MM.1S (cell line): ENCODE results near the gene DRG1.

Source experiments
- DNase-seq: peaks from one replicate; pipeline ENCODE4 v3.0.0-alpha.2; 2015
- H2AFZ ChIP-seq: fragments of 300-600 bp; sonication (generic); 2 replicates; pipeline ENCODE4 v1.6.0; 2016; ENCODE audit warnings: antibody characterized with exemption, low read length
- H3F3A ChIP-seq: fragments of 300-600 bp; sonication (generic); 2 replicates; pipeline ENCODE4 v1.6.1; 2016; ENCODE audit warnings: mild to moderate bottlenecking, antibody characterized with exemption, low read length, moderate library complexity, mixed read lengths; ENCODE audit not compliant: insufficient read depth
- H3K27ac ChIP-seq: fragments of 300-600 bp; sonication (generic); 2 replicates; pipeline ENCODE4 v1.5.1; 2016; ENCODE audit warnings: mild to moderate bottlenecking, low read length
- H3K27me3 ChIP-seq: fragments of 300-600 bp; sonication (generic); replicated peaks from 2 replicates; pipeline ENCODE4 v1.6.0; 2016; ENCODE audit warnings: low read length; ENCODE audit not compliant: insufficient read depth
- H3K36me3 ChIP-seq: fragments of 300-600 bp; sonication (generic); replicated peaks from 2 replicates; pipeline ENCODE4 v1.6.1; 2016; ENCODE audit warnings: mild to moderate bottlenecking, low read length, mixed read lengths; ENCODE audit not compliant: insufficient read depth
- H3K4me1 ChIP-seq: fragments of 300-600 bp; sonication (generic); 2 replicates; pipeline ENCODE4 v1.6.1; 2016; ENCODE audit warnings: low read length, mixed read lengths
- H3K4me2 ChIP-seq: fragments of 300-600 bp; sonication (generic); 2 replicates; pipeline ENCODE4 v1.6.0; 2016; ENCODE audit warnings: low read depth, low read length
- H3K4me3 ChIP-seq: fragments of 300-600 bp; sonication (generic); 2 replicates; pipeline ENCODE4 v1.5.1; 2016; ENCODE audit warnings: low read length, mixed read lengths
- H3K79me2 ChIP-seq: fragments of 300-600 bp; sonication (generic); 2 replicates; pipeline ENCODE4 v1.6.1; 2016; ENCODE audit warnings: mixed run types, low read length, mixed read lengths
- H3K9ac ChIP-seq: fragments of 300-600 bp; sonication (generic); 2 replicates; pipeline ENCODE4 v1.6.1; 2016; ENCODE audit warnings: low read length, mixed read lengths
- H3K9me2 ChIP-seq: fragments of 300-600 bp; sonication (generic); replicated peaks from 2 replicates; pipeline ENCODE4 v1.6.1; 2016; ENCODE audit warnings: mild to moderate bottlenecking, low read length, mixed read lengths; ENCODE audit not compliant: insufficient read depth
- H3K9me3 ChIP-seq: fragments of 300-600 bp; sonication (generic); replicated peaks from 2 replicates; pipeline ENCODE4 v1.6.1; 2016; ENCODE audit warnings: mild to moderate bottlenecking, low read length, mixed read lengths; ENCODE audit not compliant: insufficient read depth
- H4K20me1 ChIP-seq: fragments of 300-600 bp; sonication (generic); 2 replicates; pipeline ENCODE4 v1.6.1; 2016; ENCODE audit warnings: mild to moderate bottlenecking, low read length, moderate library complexity, mixed read lengths; ENCODE audit not compliant: insufficient read depth
- EZH2 ChIP-seq: fragments of 300-600 bp; sonication (generic); optimal IDR thresholded peaks from 2 replicates; pipeline ENCODE3; 2017; ENCODE audit warnings: low read depth, mild to moderate bottlenecking, antibody characterized with exemption, low read length, mixed read lengths
- EZH2phosphoT487 ChIP-seq: fragments of 300-600 bp; sonication (generic); IDR thresholded peaks from 2 replicates; pipeline ENCODE4 v1.6.1; 2018; ENCODE audit warnings: antibody characterized with exemption, low read length
- TF ChIP-seq, protein P1 (sequence below): fragments of 300-600 bp; sonication (generic); IDR thresholded peaks from 2 replicates; pipeline ENCODE4 v1.5.1; 2016; ENCODE audit warnings: antibody characterized with exemption, low read length, mixed read lengths

DRG1 gene

DNA sequence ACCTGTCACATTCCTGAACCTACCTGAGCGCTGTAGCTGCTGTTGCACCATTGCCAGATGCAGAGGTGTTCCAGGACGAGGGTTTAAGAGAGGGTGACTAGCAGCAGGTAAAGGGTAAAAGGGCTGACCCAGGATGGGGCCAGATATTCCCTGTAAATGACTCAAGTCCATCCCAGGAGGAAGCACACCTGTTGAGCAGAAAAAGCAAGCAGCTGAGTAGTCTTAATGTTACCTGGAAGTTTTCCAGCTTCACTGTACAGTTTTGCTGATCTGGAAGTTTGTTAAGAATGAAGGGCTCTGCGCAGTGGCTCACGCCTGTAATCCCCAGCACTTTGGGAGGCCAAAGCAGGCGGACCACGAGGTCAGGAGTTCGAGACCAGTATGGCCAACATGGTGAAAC, 41.3 kb downstream of the DRG1 start:
- no peak for DNase-seq
- Histone ChIP-seq H3F3A (0 out of 2 replicates have a peak, but pooled peaks cover under 1% of the 10 kb centered on the region), H3K9me3 (no peaks in the 10 kb centered on the region), H3K27ac (no peak overlapping the region), H3K36me3 (peaks cover 16% of the 10 kb centered on the region), H3K9ac (no peak overlapping the region), H4K20me1 (no peaks in the 10 kb centered on the region), H3K4me2 (no peak overlapping the region), H3K4me1 (peaks cover 11% of the 10 kb centered on the region), H3K4me3 (no peak overlapping the region), H3K9me2 (no peaks in the 10 kb centered on the region), H2AFZ (no peak overlapping the region), H3K79me2 (peaks cover 7% of the 10 kb centered on the region; the same call in 1 of the 2 replicates), H3K27me3 (no peaks in the 10 kb centered on the region)
- TF ChIP-seq EZH2phosphoT487 (no peak), EZH2 (no peak)
- TF ChIP-seq, protein P1, sequence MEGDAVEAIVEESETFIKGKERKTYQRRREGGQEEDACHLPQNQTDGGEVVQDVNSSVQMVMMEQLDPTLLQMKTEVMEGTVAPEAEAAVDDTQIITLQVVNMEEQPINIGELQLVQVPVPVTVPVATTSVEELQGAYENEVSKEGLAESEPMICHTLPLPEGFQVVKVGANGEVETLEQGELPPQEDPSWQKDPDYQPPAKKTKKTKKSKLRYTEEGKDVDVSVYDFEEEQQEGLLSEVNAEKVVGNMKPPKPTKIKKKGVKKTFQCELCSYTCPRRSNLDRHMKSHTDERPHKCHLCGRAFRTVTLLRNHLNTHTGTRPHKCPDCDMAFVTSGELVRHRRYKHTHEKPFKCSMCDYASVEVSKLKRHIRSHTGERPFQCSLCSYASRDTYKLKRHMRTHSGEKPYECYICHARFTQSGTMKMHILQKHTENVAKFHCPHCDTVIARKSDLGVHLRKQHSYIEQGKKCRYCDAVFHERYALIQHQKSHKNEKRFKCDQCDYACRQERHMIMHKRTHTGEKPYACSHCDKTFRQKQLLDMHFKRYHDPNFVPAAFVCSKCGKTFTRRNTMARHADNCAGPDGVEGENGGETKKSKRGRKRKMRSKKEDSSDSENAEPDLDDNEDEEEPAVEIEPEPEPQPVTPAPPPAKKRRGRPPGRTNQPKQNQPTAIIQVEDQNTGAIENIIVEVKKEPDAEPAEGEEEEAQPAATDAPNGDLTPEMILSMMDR, result no peak

DNA sequence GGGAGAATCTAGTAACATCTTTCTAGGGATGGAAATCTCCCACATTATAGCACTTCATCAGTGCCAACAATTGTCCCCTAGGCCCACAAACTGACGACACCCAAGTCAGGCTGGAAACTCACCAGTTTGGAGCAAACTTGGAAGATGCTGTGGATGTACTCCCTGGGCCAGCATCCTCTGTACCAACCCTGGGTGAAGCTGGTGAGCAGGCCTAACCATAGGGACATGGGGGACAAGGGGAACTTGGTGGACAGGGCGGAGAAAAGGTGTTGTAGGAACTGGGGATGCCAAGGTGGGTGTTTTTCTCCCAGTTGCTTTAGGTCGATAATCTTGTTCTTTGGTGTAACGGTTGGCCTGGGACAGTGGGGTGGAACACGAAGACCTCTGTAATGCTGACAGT, 42.2 kb downstream of the DRG1 start:
- DNase-seq, result no peak
- H4K20me1 ChIP-seq, result no peaks in the 10 kb centered on the region
- no peak overlapping the region for H3K9ac ChIP-seq
- H3K4me3 ChIP-seq, result no peak overlapping the region
- no peak overlapping the region for H3K4me2 ChIP-seq
- no peak overlapping the region for H3K27ac ChIP-seq
- peaks cover 7% of the 10 kb centered on the region; the same call in 1 of the 2 replicates for H3K79me2 ChIP-seq
- no peak overlapping the region for H2AFZ ChIP-seq
- H3K36me3 ChIP-seq, result peaks cover 14% of the 10 kb centered on the region
- peaks cover 20% of the 10 kb centered on the region for H3K4me1 ChIP-seq
- no peaks in the 10 kb centered on the region for H3K27me3 ChIP-seq
- no peaks in the 10 kb centered on the region for H3K9me3 ChIP-seq
- peaks cover 10% of the 10 kb centered on the region for H3F3A ChIP-seq
- H3K9me2 ChIP-seq, result no peaks in the 10 kb centered on the region
- no peak for TF ChIP-seq EZH2phosphoT487
- TF ChIP-seq EZH2, result no peak

- Histone ChIP-seq H3K79me2 (peaks cover 7% of the 10 kb centered on the region; the same call in 1 of the 2 replicates), H3K9me3 (no peaks in the 10 kb centered on the region), H3K4me2 (no peak overlapping the region), H3K27ac (no peak overlapping the region), H3F3A (peaks cover 23% of the 10 kb centered on the region), H2AFZ (no peak overlapping the region), H4K20me1 (no peaks in the 10 kb centered on the region), H3K4me1 (peaks cover 33% of the 10 kb centered on the region), H3K9me2 (no peaks in the 10 kb centered on the region), H3K4me3 (no peak overlapping the region), H3K9ac (no peak overlapping the region), H3K27me3 (no peaks in the 10 kb centered on the region), H3K36me3 (peaks cover 6% of the 10 kb centered on the region)
- no peak for DNase-seq
- no peak for TF ChIP-seq EZH2
- no peak for TF ChIP-seq EZH2phosphoT487
- TF ChIP-seq, protein P1, result no peak
Measured at GRCh38 chr22:31442768-31443489, 43.5 kb downstream of the DRG1 start.

DNA sequence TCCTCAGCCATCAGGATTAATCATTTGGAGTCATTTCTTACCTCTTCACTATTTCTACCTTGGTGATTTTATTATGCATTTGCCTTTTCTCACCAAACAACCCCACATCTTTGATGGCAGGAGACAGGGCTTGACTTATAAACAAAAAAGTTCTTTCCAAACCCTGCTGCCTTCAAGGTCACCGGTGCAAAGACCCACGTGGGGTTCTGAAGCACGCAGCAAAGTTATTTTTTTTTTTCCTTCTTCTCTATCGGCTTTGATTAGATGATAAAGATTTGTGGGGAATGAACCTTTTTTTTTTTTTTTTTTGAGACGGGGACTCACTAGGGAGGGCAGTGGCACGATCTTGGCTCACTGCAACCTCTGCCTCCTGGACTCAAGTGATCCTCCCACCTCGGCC, 44.1 kb downstream of the DRG1 start:
- TF ChIP-seq EZH2phosphoT487, result no peak
- TF ChIP-seq EZH2, result no peak
- TF ChIP-seq, protein P1, result no peak
- Histone ChIP-seq H3K4me1 (peaks cover 36% of the 10 kb centered on the region), H3K9me2 (no peaks in the 10 kb centered on the region), H3K36me3 (peaks cover 5% of the 10 kb centered on the region), H3K9me3 (no peaks in the 10 kb centered on the region), H4K20me1 (no peaks in the 10 kb centered on the region), H2AFZ (no peak overlapping the region), H3F3A (peaks cover 26% of the 10 kb centered on the region), H3K4me2 (no peak overlapping the region), H3K79me2 (peaks cover 7% of the 10 kb centered on the region; the same call in 1 of the 2 replicates), H3K4me3 (no peak overlapping the region), H3K9ac (no peak overlapping the region), H3K27ac (no peak overlapping the region), H3K27me3 (no peaks in the 10 kb centered on the region)
- no peak for DNase-seq
